Cortex of kidney (tissue), 1 donor: ENCODE measurements around the gene CSNK2B.

Experiments
- DNase-seq: peaks from one replicate; lab custom pipeline; 2025; lab: John Stamatoyannopoulos, UW

CSNK2B gene

DNA sequence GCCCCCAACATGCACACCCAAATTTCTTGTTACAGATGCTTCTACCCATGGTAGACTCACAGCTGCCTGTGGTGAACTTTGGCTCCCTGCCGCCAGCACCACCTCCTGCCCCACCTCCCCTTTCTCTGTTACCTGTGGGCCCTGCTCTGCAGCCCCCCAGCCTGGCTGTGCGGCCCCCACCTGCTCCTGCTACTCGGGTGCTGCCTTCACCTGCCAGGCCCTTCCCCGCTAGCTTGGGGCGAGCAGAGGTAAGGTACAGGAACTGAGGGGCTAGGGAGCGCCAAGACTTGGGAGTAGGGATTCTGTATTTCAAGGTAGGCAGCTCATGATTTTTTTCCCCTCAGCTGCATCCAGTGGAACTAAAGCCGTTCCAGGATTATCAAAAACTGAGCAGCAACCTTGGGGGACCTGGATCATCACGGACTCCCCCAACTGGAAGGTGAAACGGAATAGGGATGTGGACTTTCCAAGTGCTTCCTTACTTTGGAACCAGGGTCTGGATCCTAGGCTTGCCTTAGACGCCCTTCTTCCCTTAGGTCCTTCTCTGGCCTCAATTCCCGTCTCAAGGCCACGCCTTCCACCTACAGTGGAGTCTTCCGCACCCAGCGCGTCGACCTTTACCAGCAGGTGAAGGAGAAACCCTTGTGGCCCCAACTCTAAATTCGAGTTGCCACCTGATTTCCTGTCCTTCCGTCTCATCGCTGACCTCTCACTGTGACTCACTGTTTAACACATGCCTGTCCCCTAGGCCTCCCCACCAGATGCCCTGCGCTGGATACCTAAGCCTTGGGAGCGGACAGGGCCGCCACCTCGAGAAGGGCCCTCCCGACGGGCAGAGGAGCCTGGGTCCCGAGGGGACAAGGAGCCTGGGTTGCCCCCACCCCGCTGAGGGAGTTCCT, 28.9 kb upstream of the CSNK2B start:
- DNase-seq: no peak

DNA sequence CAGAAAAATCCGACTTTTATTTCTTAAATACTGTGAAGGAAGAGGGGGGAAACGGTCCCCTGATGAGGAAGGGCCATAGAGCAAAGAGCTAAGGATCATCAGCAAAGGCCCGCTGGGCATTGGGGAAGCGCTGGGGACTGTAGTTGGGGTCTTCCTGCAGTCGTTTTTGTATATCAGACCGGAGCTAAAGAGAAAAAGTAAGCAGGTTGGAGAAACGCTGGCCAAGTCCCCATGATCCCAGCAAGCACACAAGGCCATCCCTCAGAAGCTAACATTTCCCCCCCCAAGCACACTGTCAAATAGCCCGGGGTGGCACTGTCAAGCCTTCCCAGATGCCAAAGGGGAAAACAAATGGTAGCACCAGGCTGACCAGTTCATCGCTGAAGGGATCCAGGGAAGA, 26.8 kb upstream of the CSNK2B start:
- DNase-seq: no peak

DNA sequence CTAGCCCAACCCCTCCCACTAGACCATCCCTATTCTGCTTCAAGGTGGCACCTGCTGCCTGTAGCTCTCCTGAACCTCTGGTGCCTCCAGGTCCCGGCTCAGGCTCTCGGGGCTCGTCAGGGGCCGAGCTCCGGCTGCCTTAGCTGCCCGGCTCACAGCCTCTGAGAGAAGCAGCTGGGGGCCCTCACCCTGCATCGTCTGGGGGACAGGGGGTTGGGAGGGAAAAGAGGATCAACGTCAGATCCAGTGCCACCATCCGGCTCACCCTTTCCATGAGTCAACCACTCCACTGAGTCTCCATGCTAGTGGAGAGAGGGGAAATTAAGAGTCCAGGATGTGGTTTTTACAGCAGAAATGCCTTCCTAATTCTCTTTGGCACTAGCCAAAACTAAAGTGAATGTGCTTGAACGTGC, 26.4 kb upstream of the CSNK2B start:
- no peak for DNase-seq

DNA sequence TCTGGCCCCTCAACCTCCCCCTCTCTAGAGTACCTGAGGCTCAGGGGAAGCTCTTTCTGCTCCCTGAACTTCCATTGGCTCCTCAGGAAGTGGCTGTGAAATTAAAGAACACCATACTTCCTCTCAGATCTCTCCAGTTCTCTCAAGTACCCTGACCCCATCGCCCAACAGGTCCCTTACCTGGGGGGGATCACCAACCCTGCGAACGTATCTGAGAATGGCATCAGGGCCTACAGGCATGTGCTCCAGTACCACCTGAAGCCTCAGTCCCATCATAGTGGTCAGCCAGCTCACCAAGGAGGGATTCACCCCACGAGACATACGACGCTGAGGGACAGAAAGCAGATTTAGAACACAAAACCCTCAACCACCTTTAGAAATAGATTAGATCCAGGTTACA, 25.3 kb upstream of the CSNK2B start:
- no peak for DNase-seq

DNA sequence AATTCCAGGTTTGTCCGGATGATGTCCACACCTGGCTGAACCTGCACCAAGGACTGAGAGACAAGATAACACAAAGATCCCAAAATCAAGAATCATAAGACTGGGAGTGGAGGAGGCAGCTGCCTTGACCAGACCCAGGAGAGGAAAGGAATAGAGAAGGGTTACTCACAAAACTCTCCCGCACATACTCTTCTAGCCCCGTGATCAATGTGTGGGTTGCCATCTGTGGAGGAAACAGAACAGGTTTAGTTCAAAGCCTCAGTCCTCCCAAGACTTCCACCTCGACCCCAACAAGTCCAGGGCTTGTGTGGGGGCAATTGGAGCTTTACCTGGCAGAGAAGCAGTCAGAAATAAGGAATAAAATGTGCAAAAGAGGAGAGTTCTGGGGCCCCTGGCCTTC, 24.5 kb upstream of the CSNK2B start:
- DNase-seq: no peak

DNA sequence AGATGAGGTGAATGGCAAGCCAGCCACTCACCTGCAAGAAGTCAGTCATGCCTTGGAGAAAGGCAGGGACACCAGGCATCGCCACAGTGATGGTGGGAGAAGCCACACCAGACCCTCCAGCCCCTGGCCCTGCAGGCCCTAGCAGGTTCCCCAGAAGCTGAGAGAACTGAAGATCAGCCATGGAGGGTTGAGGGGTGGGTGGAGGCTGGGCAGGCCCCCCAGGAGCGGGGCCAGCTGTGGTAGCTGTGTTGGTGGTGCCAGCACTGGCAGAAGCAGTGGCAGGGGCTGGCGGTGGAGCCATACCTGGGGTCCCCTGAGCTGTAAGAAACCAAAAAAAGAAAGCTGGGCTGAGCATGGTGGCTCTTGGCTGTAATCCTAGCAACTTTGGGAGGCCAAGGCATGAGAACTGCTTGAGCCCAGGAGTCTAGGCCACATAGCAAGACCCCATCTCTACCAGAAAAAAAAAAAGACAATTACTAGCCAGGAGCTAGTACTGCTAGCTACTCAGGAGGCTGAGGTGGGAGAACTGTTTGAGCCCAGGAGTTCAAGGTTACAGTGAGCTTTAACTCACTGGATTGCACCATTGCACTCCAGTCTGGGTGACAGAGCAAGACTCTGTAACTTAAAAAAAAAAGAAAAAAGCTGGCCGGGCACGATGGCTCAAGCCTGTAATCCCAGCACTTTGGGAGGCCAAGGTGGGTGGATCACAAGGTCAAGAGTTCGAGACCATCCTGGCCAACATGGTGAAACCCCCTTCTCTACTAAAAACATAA, 22.9 kb upstream of the CSNK2B start:
- DNase-seq: no peak

DNA sequence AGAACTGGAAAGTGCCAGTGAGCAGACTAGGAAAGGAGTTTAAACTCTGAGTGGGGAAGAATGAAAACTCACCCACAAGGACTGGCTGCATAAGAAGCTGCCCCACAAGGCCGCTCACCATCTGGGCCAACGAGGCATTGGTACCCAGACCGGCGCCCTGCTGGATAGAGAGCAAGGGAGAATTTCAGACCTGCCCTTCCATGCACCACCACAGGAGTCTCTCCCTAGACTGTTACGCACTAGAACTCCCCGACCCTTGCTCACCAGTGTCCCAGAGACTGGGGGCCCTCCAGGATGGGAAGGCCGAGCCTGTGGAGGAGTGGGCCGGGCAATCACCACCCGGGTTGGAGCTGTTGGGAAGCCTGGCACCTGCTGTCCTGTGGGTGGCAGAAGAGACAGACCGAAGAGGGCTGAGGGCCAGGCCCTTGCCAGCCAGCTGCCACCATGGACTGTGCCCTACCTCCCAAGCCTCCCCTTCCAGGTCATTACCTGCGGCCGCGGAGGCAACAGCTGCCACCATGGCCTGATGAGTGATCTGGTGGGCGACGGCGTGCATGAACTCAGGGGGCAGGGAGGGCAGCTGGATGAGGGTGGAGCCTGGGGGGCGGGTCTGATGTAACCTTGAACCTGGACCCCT, 21.9 kb upstream of the CSNK2B start:
- no peak for DNase-seq

DNA sequence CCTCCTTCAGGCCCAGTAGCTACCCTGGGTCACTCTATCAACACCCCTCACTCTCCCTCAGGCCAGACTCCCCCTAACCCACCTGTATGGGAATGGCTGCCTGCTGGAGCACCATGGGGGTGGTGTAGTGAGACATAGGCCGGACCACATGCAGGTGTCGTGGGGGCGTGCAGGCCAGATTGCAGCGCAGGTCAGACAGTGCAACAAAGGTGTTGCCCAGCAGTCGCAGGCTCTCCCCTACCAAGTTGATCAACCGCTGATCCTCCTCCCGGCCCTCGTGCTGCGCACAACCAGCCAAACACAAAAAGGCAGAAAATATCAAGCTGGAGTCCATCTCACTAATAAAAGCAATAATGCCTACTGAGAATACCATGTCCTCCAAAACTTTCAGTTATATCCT, 20.6 kb upstream of the CSNK2B start:
- DNase-seq: no peak

DNA sequence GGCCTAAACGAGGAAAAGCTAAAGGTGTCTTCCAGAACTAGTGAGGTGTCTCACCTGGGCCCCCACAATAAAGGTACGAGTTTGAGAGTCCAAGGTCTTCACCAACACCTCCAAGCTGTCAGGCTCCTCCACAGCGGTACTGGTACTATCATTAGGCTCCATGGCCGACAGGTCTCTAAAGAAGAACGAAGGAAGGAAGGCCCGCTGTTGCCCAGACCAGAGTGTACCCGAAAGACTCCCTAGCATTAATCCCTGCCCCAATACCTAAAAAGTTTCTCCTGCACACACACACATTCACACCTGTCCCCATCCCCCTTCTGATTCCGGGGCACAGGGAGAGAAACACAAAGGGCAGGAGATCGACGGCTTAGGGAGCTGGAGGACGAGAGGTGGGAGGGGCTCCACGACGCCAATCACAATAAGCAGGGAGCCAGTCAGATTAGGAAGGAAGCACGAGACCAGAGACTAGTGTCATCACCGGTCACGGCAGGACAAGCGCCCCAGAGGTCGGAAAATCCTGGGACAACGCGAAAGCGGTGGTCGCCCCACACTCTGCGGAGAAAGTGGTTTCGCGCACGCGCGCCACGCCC, 14.2 kb upstream of the CSNK2B start:
- DNase-seq: no peak

DNA sequence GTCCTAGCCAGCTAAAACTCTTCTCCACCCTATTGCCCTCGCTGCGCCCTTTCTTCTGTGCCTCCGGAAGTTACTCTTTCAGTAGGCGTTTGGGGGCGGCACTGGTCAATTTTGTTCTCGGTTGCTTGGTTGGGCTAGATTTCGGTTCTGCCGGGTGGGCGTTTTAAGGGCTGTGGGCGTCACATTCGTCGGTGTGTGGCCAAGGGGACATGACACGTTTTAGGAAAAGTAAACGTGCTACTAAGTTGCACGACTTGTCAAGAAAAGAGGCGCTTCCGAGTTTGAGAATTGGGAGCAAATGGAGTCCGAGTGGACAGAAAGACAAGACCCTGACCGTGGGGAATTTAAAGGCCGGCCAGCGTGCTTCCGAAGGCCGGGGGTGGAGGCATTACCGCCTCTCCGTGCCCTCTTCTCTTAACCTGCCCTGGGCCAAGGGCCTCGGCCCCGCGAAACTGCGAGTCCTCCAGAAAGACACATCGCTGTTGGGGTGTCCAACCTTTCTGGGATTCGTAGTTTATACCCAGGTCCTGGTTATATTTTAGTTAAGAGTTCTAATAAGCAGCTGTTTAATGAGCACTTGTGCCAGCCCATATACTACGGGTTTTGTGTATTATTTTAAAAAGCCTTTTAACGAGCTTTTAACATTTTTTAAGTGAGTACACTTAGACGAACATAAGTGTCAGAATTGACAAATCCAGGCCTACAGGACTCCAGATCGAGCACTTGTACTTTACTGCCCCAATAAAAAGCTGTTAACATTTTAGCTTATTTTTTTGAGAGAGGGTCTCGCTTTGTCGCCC, 12.8 kb upstream of the CSNK2B start:
- DNase-seq: no peak

DNA sequence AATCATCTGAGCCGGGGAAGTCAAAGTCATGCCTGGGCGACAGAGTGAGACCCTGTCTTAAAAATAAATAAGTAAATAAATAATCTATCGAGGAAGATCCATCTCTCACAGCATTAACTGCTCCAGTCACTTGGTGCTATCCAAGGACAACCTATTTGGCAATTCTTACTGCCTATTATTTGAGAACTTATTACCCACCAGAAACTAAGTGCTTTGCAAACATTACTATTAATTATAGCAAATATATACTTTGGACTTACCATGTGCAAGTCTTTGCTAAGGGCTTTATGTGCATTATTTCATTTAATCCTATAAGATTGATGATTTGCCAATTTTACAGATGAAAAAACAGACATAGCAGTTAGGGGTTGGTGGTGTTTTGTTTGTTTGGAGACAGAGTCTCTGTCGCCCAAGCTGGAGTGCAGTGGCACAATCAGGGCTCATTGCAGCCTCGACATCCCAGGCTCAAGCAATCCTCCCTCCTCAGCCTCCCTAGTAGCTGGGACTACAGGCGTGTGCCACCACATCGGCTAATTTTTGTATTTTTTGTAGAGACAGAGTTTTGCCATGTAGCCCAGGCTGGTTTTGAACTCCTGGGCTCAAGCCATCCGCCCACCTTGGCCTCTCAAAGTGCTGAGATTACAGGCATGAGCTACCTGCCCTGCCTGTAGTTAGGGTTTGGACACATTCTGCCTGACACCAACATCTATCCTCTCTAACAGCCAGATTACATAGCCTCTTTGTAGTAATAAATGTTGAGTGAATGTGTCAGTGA, 11.1 kb upstream of the CSNK2B start:
- DNase-seq: no peak

DNA sequence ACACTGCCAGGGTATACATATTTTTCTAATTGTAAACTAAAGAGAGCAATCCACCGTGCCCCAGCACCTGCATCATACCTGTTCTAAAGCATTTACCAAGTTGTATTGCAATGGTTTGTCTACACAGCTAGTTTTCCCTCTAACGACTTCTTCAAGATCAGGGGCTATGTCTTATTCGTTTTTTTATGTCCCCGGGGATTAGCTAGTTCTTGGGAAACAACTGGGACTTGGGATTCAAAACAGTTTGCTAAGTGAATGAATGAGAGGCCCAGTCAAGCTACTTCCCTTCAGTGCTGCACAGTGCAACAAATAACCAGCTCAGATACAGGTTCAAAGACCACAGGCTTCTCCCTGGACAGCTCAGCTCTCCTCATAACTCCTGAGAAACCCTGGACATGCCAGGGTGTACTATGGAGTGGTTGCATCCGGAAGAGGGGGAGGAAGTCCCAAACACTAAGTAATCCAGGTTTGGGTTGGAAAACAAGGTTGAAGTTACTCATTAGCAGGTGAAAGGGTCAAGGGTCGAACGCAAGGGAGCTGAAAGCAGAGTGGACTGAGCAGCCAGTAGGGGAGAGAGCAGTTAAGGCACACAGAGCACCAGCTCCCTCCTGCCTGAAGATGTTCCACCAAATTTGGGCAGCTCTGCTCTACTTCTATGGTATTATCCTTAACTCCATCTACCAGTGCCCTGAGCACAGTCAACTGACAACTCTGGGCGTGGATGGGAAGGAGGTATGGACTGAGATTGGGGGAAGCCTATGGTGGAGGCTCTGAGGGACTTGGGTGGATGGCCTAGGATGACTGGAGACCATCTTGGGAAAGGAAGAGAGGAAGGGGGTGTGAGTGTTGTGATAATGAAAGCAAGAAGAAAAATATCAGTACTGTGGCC, 10.3 kb upstream of the CSNK2B start, which contains the start of gene APOM:
Gene APOM (plus strand): TSS at position 546 of the 889 bp plus-strand sequence. CDS start 73 bp downstream, at position 619.
- no peak for DNase-seq

DNA sequence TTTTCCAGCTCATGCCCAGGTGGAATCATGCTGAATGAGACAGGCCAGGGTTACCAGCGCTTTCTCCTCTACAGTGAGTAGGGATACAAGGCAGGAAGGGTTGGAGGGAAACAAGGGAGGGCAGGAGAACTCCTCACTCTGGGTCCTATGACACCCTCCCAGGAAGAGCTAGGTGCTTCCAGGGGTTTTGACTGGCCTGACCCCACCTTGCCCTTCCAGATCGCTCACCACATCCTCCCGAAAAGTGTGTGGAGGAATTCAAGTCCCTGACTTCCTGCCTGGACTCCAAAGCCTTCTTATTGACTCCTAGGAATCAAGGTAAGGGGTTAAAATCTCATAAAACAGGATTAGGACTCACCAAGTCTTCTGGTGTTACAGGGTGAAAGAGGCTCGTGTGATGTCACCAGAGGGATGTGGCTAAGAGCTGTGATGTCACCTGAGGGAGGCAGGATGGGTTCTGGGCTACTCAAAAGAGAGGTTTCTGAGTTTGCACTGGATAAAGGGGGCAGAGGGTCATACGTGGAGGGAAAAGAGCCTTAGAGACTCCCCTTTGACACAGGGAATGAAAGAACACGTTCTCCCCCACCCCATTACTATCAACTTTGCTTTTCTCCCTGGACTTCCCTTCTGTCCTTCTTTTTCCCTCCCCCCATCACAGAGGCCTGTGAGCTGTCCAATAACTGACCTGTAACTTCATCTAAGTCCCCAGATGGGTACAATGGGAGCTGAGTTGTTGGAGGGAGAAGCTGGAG, 8.3 kb upstream of the CSNK2B start:
- DNase-seq: no peak

DNA sequence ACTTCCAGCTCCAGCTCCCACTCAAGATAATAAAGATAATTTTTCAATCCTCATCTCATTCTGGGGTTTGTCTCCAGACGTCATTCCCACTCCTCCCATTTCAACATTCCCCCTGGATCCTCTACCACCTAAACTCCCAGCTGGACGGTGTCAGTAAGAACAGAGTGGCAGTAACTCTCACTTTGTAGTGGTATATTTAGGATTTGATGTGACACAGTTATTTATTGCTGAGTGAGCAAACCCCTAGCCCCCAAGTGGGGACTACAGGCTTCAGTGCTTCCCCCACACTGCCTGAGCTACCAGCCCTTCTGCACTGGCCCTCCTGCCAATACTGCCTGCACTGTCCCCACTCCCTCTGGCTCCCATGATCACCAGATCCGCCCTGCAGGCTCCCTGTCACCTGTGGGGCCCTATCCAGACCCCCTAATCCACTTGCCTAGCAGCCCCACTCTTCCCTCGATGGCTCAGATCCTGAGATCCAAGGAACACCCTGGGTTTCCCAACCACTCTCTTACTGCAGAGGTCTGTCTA, 7.7 kb upstream of the CSNK2B start:
- DNase-seq: no peak

DNA sequence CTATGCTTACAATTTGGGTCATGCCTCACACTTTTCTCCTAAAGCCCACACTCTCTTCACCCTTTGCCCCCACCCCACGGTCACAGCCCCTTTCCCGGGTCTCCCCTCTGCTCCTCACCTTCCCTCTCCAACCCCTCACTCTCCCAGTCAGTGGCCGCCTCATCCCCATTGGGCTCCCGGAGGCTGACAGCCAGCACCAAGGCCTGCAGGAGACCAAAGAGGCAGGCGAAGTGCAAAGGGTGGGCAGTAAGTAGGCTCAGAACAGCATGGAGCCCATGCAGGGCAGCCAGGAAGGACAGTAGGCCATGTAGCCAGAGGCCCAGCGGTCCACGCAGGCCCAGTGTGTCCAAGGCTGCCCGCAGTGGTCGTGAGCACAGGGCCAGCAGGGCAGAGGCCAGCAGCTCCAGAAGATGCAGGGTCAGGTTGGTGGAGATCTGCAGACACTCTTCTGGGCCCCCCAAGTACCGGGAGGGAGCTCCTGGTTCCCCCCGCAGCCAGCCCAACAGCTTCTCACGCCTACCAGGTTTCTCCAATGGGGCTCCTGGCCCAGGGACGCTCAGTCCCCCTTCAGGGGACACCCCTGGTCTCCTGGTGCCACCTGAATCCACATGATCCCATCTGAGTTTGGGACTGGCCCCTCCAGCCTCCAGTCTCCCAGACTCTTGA, 6.8 kb upstream of the CSNK2B start:
- no peak for DNase-seq

DNA sequence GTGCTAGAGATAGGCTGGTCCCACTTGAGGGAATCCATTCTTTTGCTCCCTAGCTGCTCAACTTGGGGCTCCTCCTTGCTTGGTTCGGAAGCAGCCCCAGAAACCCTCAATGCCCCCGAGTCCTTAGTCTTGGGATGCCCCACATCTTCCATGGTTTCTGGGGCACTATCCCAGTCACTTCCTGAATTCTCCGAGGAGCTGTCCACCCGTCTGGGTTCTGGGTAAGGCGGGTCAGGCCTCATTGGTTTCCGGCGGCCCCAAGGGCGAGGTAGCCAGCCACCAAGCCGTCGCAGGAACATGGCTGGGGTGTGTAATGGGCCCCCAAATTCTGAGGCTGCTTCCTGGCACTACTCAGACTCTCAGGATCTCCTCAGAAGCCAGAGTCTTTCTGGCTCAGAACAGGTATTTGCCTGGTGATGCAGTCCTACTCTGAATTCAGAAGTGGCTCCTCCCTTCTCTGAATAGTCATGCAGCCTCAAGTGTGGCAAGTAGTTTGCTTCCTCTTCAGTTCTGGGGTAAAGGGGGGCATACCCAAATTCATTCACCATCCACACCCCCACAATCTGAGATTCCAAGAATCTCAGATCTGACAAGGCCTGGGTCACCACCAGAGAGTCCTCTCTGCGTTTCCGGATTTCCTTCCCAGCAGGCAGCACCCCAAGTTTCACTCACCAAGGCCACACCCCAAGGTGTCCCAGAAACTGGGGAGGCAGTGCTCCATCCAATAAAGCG, 6.1 kb upstream of the CSNK2B start:
- DNase-seq: no peak
